ENCODE measurements around the gene OAF. TPM values are rescaled to one million over a fixed set of nuclear protein-coding genes. Genes with fewer than 3 reads are reported as not detected.

Gene OAF
- total and polyA plus RNA-seq, 3 donors (not counting 1 experiment from before 2014, with no cell fraction given) = 4.7 to 20.3 (median 16.5) TPM

Other genes starting within 250 kb of the OAF start
- 100 to 1,000 TPM; 256 to 341 TPM for gene TRIM29, start 72.9 kb upstream of the OAF start, total RNA-seq
- gene TRIM29, start 72.9 kb upstream of the OAF start, polyA plus RNA-seq = 315 TPM
- gene POU2F3, start 29.1 kb downstream of the OAF start, total RNA-seq = under 1 TPM; 0.17 to 0.38 TPM
- 0.17 TPM for gene POU2F3, start 29.1 kb downstream of the OAF start, polyA plus RNA-seq
- gene TLCD5, start 114.3 kb downstream of the OAF start, total RNA-seq = 1 to 10 TPM; 3.0 to 3.2 TPM
- gene TLCD5, start 114.3 kb downstream of the OAF start, polyA plus RNA-seq = 2.5 TPM
- 10 to 100 TPM; 54.3 to 55.7 TPM for gene ARHGEF12, start 125.4 kb downstream of the OAF start, total RNA-seq
- gene ARHGEF12, start 125.4 kb downstream of the OAF start, polyA plus RNA-seq = 11.7 TPM

All from mammary epithelial cell (primary cell).